Effector CD8-positive, alpha-beta T cell (primary cell): ENCODE data around the gene PDZD7.

Experiments
- DNase-seq: peaks from one replicate; lab custom pipeline; 2025; lab: John Stamatoyannopoulos, UW

Gene PDZD7

DNA sequence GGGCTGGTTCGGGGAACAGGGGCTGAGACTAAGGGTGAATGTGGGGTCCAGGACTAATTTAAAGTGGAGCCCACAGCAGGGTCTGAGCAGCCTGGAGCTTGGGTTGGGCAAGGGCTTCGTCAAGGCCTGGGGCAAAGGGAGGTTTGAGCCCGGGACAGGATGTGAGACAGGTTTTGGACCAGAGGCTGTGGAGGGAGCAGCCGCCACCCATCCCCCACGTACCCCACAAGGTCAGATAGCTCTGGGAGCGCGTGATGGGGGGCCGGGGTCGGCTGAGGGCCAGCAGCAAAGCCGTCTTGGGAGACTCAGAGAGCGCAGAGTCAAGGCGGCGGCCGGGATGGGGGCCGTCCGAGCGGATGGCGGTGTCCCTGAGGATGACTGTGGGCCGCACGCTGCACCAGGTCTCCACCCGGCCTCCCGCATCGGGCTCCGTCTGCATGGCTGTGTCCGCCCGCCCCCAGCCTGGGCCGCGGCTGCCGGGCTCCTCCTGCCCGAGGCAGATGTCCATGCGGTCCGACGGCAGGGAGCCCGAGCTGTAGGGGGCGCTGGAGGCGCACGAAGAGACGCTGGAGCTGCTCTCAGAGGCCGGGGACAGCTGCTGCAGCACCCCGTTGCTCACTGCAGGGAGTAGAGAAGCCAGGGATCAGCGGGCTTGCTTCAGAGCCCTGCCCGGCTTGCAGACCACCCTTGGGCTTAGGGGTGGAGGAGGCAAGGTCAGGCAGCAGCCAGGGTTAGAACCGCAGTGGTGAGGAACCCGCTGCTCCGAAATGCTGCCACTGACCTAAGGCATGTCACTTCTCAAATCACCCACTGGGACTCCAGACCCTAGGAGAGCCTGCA, 12.1 kb downstream of the PDZD7 start:
- peak; percentile 28 for DNase-seq

DNA sequence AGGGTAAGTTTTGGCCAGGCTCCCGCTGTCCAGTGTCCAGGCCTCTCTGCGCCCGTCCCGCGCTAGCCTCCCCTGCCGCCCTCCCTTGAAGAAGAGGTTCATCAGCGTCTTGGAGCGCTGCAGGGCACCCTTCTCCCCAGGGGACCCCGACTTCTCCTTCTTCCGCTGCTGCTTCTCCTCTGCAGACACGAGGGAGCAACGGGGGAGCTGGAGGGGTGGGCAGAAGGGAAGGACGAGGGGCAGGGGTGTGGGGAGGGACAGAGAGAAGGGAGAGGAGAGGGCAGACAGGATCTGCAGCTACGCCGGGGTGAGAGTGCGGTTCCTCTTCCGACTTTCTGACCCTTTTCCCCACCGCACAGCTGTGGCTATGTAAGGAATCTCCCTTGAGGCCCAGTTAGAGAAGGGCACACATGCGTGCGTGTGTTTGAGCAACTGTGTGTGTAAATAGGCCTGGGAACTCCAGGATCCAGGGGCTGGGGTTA, 12.8 kb downstream of the PDZD7 start:
- DNase-seq: no peak

DNA sequence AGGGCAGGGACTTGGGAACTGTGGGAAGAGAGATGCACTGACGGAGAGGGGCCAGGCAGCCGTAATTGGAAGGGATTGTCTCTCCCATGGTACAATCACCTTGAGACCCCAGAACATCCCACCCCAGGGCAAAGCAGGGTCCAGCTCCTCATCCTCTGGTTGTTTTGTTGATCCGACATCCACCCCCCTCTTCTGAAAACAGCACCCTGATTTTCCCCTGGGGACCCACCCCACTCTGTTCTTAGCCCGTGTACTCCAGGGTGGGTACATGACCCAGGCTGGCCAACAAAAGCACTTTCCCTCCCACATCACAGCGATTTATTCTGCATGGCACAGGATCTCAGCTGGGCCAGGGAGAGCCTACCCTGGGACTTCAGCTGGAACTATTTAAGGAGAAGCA, 14.1 kb downstream of the PDZD7 start:
- no peak for DNase-seq

DNA sequence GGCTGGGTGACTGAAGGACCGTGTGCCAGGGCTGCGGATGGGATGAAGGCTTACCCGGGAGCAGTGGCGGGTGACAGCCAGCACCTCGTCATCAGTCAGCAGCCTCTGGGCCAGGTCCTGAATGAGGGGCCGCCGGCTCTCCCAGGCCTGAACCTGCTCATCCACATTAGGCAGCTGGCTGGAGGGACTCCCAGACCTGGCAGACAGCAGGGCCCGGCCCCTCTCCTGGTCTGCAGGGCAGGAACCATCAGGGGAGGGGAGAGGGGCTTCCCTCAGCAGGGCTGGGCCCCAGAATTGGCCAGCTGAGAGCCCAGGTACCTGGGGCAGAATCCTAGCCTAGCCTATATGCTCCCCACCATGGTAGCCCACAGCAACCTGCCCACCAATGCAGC, 15.4 kb downstream of the PDZD7 start:
- no peak for DNase-seq

DNA sequence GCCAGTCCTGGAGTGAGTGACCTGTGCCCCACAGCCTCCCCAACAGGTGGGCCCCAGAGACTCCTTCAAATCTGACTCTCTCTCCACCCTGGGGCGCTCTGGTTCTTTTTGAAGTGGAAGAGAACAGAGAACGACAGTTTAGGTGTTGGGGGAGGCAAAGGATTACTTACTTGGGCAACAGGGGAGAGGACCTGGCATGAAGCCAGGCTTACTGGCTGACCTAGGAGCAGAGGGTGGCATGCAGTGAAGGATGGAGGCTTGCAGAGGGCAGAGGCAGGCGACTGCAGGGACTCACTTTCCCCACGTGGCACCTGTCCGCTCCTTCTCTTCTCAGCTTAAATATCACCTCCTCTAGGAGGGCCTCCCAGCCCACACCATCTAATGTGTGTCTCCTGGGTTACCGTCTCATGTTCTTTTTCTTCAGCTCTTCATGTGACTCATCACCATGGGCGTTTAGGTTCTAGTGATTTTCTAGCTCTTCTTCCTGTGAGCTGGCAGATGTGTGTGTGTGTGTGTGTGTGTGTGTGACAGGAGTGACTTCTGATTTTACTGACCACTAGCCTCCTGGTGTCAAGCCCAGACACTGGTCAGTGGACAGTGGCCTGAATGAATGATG, 15.9 kb downstream of the PDZD7 start:
- no peak for DNase-seq

DNA sequence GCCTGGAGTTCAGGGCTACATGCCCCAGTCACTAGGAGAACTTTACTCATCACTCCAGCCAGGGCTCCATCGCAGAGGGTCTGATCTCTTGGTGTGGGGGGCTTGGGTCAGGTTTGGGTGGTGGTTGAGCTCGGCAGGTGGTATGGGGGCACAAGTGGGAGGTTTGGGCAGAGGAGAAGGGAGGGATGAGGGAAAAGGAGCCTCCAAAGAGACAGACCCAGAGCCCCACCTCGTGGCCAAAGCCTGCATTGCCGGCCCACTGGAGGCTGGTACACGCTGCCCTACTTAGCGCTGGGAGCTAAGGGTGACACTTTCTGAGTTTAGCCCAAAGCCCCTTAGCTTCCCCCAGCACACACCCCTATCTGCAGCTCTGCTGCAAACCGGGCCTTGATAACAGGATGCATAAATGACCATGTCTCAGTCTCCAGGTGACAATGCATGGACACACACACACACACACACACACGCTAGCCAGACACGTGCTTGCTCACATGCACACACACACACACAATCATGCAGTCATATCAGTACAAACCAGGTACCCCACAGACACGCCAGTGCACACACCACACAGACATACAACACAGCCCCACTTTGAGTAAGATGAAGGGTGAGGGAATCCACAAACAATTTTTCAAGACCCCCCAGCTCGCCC, 16.6 kb downstream of the PDZD7 start:
- DNase-seq: peak; percentile 71

DNA sequence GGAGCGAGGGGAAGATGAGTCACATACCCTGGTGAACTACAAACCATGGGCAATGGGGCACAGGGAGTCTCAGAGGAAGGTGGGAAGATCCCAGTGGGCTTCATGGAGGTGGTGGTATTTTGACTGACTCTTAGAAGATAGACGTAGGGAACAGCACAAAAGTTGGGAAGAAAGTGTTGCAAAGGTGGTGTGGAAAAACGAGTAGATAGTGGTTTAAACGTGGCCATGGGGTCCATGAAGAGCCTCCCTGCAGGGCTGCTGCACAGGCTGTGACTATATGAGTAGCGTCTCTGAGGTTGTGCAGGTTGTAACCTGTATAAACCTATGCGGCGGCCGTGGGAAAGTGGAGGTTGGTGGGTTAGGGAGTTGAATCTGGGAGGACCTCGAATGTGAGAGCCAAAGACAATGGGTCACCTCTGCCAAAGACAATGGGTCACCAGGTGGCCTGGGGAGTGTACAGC, 17.5 kb downstream of the PDZD7 start:
- DNase-seq: no peak

DNA sequence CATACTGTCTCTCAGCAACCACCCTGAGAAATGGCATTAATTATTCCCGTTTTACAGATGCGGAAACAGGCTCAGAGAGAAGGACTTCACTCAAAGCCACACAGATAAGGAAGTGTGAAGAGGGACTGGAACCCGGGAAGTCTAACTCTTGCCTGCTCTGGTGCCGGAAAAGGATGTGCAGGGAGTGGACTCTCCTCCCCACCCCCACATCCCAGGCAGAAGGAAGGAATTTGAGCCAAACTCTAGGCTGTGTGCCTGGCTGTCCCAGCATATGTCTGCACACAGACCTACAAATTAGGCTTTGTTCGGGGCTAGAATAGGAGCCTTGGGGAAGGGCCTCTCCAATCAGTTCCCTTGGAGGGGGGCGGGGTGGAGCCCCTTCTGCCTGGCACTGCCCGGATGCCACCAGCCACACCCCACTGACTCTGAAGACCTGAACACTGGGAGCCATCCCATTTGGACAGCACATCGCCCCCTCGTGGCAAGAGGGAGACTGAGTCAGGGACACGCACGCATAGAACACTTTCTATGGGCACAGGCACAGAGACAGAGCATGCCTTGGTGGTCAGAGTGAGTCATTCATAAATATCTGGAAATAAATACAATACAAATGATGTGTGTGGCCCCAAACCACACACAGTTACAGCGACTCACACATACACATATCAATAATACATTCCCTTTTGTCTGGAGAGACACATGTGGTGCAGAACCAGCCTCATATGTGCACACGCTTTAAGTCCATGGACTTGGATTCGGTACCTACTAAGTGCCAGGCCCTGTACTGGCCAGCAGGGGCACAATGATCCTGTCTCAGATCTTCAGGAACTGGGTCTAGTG, 18.2 kb downstream of the PDZD7 start:
- peak; percentile 67 for DNase-seq

DNA sequence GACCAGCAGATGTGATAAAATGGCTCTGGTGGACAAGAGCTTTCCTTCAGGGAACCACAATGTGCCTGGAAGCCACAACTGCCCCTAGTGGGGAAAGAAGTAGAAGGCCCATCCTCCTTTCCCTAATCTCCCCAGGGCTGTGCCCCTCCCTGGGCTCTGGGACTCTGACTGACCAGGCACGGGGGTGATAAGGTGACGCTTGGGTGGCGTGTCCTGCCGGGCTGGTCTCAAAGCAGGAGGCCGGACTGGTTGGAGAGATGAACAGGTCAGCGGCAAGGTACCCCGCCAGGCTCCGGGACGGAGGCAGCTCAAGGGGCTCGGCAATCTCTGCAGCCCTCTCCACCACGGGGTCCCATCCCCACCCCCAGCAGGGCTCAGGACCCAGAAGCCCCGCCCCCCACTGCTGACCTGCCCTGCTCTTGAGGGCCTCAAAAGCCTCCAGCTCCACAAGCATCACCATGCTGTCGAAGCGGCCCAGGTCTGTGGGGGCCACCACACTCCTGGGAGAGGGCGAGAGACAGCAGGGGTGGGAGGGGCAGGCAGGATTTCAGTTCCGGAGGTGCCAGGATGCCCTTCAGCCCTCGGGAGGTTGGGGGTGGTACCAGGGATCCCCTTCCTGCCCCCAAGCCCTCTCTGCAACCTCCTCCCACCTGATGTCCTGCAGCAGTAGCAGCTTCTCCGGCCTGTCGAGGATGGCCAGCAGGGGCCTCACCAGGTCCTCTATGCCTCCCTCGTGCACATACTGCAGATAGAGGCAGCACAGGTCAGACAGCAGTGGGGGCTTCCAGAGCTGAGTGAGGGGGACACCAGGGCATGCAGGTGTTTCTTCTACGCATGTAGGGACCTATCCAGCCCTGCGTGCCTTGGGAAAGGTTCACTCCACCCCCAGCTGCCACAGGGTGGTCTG, 19.2 kb downstream of the PDZD7 start:
- no peak for DNase-seq

DNA sequence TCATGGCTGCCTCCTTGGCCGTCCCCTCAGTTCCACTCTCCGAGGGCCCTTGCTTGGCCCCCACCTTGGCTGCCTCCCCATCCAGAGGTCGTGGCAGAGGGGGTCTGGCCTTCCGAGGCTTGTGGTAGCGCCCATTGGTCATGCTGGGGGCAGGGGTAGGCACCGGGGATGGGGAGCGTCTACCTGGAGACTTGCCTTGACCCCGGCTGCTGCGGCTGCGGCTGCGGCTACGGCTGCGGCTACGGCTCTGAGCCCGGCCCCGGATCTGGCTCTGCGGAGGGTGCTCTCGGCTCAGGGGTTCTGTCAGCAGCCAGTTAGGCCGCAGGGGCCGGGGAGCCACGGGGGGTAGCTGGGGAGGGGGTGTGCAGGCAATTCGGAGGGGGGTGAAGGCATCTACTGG, 20.6 kb downstream of the PDZD7 start:
- DNase-seq: no peak

DNA sequence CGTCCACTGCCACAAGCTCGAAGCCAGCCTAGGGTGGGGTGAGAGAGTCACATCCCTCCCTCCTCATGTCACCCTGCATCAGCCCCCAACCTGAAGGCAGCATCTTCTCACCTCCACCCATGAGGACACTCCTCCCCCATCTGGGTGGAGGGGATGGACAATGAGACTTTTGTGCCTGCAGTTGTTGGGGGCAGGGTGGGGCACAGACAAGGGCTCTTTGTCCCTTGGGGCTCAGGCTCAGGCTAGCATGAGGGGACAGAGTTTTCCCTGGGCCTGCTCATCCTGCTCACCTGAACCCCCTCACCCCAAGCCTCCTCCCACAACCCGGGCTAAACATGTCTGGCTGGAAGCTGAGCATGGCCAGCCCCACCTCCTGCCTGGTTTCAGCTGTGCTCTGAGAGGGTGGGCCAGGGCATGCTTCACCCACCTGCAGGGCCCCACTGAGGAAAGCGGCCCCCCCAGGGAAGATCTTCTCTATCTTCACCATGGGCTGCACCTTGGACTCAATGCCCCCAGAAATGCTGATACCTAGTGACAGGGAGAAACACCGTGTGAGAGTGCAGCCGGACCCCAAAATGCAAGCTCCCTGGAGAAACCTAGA, 22.0 kb downstream of the PDZD7 start:
- no peak for DNase-seq

DNA sequence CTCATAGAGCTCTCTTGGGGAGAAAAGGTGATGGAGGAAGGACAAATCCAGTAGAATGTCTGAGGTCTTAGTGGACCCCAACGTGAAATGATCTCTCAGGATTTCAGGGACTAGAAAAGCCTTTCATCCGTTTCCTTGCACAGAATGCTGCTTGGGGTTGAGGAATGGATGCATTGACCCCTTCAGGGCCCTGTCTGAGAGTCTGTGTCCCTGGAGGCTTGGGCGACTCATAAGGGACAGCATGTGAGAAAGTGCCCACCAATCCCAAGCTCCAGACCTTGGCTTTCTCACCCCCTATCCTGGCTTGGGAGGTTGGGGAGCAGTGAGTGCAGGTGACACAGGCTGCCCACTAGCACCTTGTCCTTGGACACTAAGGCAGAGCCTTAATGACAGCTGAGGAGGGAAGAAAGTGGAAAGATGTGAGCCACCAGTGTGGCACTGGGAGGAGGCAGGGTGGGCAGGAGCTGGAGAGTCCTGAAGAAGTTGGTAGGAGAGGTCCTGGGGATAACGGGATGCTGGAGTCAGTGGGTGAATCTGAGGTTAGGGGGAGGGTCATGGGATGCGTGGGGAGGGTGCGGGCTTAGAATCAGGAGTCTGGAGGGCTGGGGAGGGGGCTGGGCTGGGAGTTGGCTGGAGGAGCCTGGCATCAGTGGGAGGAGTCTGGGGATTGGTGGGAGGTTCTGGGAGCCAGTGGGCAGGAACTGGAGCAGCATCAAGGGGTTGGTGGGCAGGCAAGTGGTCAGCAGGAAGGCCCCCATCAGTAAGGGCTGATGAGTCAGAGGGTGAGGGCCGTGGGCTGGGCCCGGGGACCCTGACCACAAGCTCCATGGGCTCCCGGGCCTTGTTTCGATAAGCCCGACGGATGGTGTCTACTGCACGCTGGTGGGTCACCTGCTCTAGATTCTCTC, 22.8 kb downstream of the PDZD7 start:
- DNase-seq: no peak

DNA sequence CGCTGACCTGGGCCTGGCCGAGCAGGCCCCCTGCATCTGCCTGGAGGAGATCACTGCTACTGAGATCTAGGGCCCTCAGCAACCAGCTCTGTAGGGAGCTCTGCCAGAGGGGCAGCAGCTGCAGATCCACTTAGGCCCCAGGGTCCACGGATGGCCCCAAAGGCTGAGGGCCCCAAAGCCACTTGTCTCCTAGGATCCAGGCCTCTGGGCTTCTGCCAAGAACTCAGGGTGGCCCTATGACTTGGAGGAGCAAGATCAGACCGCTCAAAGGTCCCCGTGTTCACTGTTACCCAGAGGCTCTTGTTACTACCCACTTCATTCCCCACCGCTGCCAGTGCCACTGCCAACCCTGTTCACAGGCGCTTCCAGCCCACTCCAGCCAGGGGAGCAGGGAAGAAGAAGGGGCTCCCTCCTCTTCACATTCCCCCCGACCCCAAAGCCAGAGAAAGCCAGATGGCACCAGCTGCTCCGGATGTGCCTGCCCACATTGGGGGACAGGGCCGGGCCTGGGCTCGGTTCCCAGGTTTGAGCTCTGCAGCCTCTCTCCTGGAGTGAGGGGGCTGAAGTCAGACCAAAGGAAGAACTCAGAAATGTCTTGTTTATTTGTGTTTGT, 23.7 kb downstream of the PDZD7 start:
- no peak for DNase-seq

DNA sequence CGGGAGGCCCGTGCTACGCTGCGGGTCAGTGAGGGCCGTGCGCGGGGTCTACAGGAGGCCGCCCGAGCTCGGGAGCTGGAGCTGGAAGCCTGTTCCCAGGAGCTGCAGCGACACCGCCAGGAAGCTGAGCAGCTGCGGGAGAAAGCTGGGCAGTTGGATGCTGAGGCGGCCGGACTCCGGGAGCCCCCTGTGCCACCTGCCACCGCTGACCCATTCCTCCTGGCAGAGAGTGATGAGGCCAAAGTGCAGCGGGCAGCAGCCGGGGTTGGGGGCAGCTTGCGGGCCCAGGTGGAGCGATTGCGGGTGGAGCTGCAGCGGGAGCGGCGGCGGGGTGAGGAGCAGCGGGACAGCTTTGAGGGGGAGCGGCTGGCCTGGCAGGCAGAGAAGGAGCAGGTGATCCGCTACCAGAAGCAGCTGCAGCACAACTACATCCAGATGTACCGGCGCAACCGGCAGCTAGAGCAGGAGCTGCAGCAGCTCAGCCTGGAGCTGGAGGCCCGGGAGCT, 24.3 kb downstream of the PDZD7 start:
- no peak for DNase-seq

DNA sequence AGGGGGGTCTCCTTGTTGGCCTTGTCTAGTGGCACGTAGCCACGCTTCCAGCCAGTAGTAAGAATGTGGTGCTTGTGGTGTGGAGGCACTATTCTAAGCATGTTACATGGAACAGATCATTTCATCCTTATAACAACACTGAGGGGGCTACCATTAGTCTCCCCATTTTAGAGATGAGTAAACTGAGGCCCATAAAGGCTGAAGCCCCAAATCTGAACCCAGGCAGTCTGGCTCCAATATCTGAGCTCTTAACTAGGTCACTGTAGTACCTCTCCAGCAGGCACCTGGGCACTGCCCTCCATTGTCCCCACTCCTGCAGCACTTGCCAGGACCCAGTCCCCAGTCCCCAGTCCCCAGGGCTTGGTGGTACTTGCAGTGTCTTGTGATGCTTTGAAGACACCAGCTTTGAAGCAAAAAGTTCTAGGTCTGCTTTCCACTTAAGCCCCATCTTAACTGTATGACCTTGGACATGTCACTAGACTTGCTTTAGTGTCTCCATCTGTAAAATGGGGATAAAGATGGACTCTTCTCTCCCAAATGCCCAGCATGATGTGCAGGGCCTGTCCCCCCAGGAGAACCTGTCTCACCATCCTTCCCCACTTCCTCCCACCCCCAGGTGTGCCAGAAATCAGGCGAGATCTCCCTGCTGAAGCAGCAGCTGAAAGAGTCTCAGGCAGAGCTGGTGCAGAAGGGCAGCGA, 24.9 kb downstream of the PDZD7 start:
- DNase-seq: no peak

DNA sequence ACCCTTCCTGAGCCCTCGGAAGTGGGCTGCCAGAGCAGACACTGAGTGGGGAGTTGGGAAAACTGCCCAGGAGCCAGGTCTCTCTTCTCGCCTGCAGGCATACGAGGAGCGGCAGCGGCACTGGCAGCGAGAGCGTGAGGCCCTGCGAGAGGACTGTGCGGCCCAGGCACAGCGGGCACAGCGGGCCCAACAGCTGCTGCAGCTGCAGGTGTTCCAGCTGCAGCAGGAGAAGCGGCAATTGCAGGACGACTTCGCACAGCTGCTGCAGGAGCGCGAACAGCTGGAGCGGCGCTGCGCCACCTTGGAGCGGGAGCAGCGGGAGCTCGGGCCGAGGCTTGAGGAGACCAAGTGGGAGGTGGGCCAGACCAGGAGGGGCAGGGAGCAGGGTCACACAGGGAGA, 25.6 kb downstream of the PDZD7 start:
- no peak for DNase-seq

DNA sequence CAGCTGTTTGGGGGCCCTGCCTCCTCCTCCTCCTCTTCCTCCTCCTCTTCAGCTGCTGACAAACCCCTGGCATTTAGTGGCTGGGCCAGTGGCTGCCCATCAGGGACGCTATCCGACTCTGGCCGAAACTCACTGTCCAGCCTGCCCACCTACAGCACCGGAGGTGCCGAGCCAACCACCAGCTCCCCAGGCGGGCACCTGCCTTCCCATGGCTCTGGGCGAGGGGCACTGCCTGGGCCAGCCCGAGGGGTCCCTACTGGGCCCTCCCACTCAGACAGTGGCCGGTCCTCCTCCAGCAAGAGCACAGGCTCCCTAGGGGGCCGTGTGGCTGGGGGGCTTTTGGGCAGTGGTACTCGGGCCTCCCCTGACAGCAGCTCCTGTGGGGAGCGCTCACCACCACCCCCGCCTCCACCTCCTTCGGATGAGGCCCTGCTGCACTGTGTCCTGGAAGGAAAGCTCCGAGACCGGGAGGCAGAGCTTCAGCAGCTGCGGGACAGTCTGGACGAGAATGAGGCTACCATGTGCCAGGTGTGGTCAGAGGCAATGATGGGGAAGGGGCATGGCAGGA, 27.2 kb downstream of the PDZD7 start:
- no peak for DNase-seq

DNA sequence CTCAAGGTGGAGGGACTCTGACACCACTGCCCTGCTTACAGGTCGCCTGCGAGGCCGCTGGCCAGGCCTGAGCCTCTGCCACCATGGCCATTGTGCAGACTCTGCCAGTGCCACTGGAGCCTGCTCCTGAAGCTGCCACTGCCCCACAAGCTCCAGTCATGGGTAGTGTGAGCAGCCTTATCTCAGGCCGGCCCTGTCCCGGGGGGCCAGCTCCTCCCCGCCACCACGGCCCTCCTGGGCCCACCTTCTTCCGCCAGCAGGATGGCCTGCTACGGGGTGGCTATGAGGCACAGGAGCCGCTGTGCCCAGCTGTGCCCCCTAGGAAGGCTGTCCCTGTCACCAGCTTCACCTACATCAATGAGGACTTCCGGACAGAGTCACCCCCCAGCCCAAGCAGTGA, 28.5 kb downstream of the PDZD7 start:
- no peak for DNase-seq
